NOMO-1 treated with dmso at 0.1 percent for 144 hours (cell line): ENCODE data around the gene TNRC18.

ENCODE experiments used
- DNase-seq: peaks from one replicate; lab custom pipeline; 2025; ENCODE audit not compliant: unreplicated experiment; lab: John Stamatoyannopoulos, UW

Gene TNRC18

DNA sequence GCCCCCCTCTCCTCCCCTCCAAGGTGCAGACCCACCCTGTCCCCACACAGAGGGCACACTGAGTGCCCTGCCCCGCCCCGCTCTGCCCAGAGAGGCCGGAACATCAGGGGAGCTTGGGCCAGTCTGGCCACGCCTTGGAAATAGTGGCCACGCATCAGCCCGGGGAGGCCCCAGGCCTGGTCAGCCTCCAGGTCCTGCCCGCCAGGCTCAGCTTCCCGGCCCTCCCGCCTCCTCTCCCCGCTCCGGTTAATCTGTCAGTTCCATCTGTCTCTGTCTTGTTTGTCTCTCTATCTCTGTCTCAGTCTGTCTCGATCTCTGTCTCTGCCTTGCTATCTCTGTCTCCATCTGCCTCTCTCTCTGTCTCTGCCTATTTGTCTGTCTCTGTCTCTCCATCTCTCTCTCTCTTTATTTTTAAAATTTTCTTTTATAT is 28.9 kb upstream of the TNRC18 start:
- no peak for DNase-seq

DNA sequence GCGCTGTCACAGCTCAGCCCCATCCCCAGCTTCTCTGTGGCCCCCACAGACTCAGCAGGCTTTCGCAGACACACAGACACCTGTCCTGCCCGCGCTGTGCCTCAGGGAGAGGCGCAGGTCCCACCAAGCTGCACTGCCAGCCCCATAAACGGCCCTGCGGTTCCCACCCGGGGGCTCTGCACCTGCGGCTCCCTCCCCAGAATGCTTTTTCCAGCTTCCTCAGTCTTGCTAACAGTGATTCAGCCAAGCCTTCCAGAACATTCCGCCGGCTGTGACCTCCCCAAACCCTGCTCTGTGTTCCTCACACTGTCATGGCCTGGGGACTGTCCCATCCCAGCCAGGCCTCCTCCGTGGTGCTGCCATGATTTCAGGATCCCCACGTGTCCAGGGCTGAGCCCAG is 27.8 kb upstream of the TNRC18 start:
- no peak for DNase-seq

DNA sequence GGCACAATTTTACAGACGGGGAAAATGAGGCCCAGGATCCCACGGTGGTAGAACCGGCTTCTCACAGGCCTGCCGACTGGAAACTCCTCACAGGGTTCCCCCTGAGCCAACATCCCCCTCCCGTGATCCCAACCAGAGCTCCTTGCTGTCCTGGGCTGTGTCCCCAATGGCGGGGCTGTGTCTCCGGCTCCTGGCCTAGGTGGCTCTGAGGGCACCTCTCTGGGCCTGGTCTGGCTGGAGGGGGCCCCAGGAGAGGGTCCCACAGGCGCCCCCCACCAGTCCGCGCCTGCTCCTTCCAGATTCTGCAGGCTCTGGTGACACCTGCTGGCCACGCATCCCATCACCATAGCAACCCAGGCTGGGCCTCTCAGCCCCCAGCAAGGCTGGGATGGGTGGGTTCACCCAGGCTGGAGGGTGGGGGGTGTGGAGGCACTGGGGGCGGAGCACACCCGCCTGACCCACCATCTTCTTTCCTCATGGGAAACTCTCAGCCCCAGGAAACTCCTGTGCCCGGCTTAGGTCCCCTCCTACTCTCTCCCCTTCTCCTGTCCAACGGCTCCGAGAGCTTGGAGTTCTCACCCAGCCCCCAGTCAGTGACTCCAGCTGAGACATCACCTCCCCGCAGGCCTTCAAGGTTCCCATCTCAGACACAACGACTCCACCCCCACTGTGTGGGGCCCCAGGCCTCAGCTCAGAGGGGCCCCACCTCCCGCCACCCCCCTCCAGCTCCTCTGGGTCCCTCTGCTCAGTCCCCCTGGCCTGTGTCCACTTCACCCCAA is 27.1 kb upstream of the TNRC18 start:
- DNase-seq = no peak

DNA sequence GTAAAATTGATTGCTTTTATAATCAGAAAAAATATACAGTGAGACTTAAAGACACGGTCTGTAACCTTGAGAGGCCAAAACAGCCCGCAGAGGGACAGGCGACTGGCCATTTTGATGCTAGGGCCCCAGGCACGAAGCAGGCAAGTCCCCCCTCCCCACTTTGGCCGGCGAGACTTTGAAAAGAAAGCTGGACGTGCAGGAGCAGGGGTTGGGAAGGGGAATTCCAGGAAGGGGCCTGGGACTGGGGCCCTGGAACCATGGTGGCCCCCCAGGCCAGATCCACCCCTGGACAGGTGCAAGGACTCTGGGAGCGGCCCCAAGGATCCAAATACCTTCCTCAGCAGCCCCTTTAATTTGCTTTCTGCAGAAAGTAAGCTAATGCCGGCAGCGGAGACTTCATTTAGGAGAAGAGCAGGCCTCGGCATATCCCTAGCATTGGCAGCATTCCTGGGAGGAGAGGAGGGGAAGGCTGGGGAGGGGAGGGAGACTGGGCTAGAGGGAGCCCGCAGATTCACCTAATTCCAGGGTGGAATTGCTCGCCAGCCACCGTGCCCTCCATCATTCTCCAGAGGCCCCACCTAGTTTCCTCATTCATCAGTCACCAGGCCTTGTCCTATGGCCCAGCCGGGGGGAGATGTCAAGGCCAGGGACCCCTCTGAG is 24.9 kb upstream of the TNRC18 start:
- no peak for DNase-seq

DNA sequence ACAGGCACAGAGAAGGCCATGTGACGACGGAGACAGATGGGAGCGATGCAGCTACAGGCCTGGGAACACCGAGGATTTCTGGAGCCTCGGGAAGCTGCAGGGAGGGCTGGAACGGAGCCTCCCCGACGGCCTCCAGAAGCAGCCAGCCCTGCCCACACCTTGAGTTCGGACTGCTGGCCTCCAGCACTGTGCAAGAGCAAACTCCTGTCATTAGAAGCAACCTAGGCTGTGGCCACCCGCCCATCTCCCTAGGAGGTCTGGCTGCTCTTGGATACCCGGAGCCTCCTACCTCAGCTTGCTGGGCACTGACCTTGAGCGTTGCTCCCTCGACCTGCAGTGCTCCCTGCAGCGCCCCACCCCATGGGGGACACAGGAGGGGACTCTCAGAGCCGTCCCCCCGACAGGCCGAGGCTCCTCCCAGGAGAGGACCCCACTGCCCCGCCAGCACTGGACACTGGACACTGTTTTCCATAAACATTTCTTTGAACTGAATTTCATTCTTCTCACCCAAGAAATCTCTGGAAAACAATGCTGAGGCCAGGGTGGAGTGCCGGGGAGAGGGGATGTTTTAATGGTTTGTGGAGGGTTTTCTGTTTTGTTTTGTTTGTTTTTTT is 22.5 kb upstream of the TNRC18 start:
- no peak for DNase-seq

DNA sequence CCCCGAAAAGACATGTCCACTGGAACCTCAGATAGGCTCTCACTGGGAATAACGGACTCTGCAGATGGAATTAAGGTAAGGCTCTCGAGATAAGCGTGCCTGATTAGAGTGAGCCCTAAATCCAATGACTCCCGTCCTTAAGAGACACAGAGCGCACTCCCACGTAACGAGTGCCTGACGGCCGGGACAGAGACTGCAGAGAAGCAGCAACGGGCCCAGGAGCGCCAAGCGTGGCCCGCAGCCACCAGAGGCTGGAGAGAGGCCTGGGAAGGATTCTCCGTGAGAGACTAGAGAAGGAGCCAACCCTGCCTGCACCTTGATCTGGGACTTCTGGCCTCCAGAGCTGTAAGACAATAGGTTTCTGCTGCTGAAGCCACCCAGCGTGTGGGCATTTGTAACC is 20.0 kb upstream of the TNRC18 start:
- DNase-seq = no peak

DNA sequence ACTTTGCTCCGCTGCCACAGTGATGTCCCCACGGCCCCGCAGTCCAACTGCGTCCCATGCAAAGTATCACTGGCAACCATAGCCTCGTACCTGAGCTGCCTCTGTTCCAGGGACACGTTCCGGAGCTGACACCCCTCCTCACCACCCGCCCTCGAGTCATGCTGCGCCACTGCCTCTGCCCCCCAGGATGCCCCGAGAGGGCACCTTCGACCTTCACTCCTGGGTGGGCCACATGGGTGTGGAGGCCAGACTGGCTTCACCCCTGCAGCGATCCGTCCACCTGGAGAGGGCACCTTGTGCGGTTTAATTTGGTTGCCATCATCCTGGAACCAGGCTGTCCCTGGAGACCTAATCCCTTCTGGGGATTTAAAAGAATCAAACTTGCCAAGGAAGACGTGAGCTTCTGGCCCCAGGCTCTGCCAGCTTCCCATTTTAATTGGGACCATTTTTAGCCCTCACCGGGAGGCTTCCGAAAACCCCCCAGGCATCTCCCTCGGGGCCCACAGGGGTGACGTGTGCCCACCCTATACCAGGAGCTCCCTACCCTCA is 19.2 kb upstream of the TNRC18 start:
- DNase-seq = no peak

DNA sequence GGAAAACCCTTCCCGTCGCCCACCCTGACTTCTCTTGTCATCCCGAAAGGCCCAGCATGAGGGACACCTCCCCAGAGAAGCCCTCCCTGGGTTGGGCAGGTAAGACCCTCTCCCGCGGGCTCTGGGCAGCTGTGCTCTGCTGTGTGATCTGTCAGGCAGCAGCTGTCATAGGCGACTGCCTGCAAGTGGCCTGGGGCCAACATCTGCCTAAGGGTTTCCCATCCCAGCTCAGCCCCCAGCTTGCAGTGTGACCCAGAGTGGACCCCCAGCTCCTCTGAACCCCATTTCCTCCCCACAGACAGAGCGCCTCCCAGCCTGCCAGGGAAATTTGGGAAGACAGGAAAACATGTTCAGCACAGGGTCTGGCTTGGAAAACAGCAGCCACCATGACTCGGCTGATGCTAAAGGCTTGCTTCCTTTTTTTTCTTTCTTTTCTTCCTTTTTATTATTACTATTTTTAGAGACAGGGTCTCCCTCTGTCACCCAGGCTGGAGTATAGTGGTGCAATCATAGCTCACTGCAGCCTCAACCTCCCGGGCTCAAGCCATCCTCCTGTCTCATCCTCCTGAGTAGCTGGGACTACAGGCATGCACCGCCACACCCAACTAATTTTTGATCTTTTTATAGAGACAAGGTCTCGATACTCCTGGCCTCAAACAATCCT is 18.3 kb upstream of the TNRC18 start:
- no peak for DNase-seq

DNA sequence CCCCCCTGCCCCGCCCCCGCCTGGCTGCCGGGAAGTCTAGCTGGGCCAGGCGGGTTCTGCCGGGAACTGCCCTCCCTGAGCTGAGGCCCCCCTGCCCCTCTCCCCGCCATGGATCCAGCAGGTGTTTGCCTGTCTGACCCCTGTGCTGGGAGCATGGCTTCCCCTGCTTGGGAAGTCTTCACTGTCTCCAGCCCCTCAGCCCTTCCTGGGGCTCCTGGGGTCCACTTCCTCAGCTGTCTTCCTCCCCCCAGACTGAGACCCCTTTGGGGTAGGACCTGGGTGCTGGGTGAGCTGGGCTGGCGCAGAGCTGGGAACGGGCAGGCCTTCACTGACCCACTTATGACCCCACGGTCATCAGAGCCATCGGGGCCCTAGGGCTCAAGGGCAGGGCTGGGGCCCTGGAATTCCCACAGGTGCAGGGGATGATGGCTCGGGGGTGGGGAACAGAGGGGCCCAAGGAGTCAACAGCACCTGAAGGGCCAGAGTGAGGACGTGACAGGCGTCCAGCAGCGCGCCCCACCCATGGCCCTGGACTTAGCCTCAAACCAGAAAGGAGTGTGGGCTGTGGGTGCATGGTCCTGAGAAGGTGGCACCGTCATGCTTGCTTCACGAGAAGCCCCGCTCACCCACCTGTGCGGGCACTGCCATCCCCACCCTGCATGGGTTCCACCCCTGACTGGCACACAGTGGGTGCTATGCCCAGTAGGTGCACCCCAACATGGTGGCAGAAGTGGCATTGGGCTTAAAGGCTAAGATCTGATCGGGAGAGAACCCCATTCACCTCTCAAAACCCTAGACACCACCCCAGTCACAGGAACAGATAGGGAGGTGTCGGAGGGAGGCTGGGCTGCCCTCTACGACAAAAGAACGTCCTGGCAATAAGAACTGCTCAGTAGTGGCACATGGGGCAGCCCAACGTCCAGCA is 16.2 kb upstream of the TNRC18 start:
- DNase-seq = no peak

DNA sequence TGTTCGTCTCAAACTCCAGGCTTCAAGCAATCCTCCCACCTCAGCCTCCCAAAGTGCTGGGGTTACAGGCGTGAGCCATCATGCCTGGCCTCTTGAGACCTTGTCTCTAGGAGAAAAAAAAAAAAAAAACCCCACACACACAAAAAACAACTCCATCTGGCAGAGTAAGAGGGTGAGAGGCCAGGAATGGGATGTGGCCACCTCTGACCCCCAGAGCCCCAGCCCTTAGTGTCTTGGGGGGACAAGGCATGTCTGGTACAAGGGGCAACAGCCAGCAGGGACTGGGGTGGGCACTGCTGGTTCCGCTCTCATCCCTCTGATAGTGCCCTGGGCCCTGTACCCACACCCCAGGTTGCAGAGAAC is 15.6 kb upstream of the TNRC18 start:
- DNase-seq = no peak

DNA sequence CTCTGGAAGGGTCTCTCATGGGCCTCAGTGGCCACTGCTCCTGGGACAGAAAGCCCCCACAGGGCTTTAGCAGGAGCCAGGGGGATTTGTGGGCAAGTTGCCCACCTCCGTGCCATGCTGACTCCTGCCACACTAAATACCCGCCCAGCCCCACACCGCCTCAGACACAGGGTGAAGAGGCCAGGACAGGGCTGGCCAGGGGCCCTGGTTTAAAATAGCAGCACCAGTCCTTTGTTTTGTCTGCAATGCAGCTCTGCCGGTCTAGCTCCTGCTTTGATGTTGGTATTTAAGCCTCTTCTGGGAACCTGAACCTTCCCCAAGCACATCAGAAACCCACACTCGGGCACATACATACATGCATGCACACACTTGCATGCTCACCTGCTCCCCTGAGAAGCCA is 14.4 kb upstream of the TNRC18 start:
- no peak for DNase-seq

DNA sequence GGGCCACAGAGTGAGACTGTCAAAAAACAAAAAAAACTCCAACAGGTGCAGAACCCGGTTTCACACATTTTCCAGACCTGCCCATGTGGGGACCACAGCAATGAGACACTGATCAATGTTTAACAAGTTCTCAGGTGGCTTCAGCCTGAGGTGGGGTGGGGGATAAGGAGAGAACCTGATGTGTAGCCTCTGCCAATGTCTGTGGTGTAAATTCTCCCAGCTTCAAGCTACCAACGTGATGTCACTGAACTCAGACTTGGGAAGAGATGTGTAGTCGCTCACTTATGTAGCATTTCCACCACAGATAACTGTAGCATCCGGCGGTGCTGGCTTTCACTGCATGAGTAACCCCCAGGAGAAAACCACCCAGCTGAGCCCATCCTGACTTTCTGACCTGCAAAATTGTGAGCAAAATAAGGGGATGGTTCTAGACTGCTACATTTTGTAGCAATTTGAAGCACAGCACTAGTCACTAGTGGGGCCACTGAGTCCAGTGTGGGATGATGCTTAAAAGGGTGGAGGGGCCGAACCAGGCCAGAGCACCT is 13.8 kb upstream of the TNRC18 start:
- DNase-seq = no peak

DNA sequence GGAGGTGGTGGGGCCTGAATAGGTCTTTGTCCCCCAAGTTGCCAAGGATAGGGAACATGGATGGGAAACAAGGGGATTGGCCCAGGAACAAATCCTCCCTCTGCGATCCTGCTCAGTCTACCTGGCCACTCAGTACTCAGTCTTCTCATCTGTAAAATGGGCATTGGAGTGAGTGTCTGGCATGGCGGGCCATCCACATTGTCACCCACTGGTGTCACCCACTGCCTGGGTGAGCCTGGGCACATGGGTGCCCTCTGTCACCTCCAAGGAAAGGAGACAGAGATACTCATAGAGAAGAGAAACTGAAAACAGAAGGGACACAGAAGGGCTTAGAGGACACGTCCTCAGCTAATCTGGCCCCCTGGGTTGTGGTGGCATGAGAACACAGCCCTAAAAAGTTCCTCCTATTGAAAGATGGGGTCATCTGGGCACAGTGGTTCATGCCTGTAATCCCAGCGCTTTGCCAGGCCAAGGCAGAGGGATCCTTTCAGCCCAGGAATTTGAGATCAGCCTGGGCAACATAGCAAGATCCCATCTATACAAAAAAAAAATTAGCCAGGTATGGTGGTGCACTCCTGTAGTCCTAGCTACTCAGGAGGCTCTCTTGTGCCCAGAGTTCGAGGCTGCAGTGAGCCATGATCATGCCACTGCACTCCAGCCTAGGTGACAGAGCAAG is 12.5 kb upstream of the TNRC18 start:
- no peak for DNase-seq

DNA sequence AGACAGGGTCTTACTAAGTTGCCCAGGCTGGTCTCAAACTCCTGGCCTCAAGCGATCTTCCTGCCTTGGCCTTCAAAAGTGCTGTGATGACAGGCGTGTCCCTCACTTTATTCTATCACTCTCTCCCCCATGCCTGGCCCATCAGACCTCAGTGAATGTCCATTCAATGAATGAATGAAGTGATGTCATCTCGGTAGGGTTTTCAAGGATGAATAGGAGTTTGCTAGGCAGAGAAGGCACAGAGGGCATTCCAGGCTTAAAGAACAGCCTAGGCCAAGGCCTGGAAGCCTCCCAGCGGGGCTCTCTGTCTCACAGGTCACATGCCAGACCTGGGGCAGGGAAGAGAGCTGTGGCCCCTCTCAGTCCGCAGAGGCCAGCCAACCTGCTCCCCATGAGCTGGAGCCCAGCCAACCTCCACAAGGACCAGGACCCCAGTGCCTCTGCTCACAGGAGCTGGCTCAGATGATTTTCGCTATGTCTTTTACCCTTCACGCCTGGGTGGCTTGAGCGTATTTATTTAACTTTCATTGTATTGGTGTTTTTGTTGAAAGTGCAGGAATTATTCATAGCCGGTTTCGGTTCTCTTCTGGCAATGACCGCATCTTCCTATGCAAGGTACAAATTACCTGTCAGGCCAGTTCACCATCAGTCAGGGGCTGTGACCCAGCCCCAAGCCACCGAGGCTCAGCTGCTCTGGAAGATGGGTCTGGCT is 11.8 kb upstream of the TNRC18 start:
- no peak for DNase-seq

DNA sequence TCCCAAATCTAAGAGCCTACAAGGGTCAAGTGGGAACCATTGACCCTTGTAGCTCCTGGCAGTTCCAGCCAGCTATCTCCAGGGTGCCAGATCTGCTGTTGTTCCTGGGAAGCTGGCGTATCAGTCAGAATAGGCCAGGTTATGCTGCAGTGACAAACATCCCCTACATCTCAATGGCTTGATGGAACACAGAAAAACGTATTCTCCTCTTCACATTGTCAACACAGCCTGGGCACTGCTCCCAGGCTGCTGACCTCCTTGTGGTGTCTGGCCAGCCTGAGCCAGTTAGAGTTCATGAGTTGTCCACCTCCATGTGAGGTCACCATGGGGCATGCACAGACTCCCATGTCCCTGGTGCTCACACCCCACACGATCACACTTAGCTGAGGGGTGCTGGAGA is 9.5 kb upstream of the TNRC18 start:
- DNase-seq = no peak

DNA sequence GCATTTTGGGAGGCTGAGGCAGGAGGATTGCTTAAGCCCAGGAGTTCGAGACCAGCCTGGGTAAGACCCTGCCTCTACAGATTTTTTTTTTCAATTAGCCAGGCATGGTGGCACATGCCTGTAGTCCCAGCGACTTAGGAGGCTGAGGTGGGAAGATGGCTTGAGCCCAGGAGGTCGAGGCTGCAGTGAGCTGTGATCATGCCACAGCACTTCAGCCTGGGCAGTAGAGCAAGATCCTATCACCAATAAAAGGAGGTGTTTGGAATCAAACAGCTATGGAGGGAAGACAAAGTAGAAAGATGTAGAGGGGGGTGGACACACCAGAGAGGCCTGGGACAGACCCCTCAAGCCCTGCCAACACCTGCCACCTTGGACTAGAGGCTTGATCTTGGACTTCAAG is 9.1 kb upstream of the TNRC18 start:
- no peak for DNase-seq

DNA sequence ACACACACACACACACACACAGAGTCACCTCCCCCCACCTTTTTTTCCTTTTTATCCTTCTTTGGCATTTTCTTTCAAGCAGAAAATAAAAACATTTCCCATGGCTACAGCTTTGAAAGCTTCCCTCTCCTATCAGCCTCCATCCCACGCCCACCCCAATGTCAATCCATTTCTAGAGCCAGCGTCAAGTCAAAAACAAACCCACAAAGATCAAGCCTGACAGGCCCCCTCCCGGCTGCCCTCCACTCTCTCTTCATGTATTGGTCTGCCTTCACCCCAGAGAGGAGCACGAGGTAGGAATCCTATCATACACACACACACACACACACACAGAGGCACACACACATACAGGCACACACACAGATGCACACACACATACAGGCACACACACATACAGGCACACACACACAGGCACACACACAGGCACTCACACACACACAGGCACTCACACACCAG is 8.0 kb upstream of the TNRC18 start:
- no peak for DNase-seq

DNA sequence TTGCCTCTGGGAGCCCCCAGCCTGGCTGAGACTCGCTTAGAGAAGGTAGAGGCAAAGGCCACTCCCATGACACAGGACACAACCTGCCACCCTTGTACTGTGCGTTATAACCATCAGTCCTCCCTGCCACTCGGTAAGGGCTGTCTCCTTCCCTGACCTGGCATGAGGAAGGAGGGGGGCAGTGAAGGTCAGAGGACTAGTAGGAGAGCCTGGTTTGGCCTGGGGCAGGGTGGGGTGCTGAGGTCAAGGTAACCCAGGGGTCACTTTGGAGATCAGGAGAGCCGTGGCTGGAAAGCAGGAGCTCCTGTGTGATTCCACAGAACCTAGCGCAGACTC is 6.9 kb upstream of the TNRC18 start:
- DNase-seq = no peak
